NCI-H524 (cell line): ENCODE measurements around the gene TMEM179.
"Not testable (repeated sequence)": the region's sequence is repeated elsewhere in the genome, so short reads cannot be mapped to it uniquely, and the experiment has no call there.

Source experiments
- DNase-seq, 2 experiments: peaks; one replicate each; lab custom pipeline; 2025; lab: John Stamatoyannopoulos, UW

TMEM179 gene

DNA sequence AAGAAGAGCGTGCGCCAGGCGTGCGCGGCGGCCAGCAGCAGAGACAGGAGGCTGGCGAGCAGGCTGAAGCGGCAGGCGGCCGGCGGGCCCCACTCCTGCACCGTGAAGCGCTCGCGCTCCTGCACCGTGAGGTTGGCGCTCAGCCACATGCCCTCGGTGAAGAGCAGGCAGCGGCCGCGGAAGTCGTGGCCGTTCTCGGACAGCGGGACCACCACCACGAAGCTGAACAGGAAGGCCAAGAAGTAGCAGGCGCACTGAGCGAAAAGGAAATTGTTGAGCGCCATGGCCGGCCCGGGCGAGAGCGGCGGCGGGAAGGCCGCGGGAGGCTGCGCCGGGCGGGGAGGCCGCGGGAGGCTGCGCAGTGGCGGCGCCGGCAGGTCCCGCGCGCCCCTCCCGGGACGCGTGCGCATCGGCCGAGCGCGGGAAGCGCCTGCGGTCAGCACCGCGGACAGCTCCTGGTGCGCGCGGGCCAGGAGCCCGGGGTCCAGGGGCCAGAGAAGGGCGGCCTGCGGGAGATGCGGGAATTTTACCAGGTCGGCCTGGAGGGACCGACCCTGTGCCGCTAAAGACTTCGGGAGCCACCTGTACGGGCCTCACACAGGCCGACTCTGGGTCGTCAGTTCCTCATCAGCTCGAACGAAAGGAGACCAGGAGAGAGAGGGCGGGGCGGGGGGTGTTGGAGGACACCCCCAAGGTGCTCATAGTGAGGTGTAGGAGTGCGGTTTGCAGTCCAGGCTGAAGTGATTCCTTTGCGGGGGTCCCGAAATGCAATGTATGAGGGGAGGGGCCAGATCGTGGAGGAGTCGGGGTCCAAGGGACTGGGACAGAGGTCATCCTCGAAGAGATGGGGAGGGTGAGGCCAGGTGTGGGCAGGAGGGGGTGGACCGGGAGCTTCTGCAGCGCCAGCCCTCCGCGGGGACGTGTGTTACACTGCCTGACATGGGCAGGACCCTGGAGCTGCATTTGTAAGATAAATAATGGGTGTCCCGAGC is at the start of gene TMEM179:
Gene TMEM179, minus strand, starts transcription at position 315 of the 992 bp plus-strand sequence. Its CDS starts 31 bp downstream, at position 284.
- peak in 1 of 2 experiments; percentile 74 for DNase-seq

DNA sequence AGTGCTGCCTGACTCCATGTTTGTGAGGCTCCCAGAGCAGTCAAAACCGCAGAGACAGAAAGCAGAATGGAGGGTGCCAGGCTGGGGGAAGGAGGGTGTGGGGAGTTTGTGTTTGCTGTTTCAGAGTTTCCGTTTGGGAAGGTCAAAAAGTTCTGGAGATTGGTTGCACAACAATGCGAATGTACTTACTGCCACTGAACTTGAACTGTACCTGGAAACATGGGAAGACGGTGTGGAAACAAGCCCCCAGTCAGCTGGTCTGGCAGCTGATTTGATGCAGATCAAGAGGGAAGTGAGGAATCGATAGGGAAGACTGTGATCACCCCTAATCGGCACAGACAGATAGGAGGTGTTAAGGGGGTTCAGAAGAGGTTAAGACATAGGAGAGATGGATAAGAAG is 49.5 kb upstream of the TMEM179 start:
- DNase-seq = no peak

DNA sequence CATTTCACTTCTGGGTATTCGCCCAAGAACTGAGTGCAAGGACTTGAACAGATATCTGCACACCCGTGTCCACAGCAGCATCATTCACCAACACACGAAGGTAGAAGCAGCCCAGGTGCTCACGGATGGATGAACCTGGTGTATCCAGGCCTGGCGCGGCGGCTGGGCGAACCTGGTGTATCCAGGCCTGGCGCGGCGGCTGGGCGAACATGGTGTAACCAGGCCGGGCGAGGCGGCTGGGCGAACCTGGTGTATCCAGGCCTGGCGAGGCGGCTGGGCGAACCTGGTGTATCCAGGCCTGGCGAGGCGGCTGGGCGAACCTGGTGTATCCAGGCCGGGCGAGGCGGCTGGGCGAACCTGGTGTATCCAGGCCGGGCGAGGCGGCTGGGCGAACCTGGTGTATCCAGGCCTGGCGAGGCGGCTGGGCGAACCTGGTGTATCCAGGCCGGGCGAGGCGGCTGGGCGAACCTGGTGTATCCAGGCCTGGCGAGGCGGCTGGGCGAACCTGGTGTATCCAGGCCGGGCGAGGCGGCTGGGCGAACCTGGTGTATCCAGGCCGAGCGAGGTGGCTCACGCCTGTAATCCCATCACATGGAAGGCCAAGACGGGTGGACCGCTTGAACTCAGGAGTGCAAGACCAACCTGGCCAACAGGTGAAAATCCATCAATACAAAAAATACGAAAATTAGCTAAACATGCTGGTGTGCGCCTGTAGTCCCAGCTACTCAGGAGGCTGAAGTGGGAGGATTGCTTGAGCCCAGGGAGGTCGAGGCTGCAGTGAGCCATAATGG is 48.8 kb upstream of the TMEM179 start:
- not testable (repeated sequence) for DNase-seq

- DNase-seq = no peak
Measured at GRCh38 chr14:104652386-104652785, 47.8 kb upstream of the TMEM179 start.

- no peak for DNase-seq
Measured at GRCh38 chr14:104651876-104652260, 47.3 kb upstream of the TMEM179 start.

DNA sequence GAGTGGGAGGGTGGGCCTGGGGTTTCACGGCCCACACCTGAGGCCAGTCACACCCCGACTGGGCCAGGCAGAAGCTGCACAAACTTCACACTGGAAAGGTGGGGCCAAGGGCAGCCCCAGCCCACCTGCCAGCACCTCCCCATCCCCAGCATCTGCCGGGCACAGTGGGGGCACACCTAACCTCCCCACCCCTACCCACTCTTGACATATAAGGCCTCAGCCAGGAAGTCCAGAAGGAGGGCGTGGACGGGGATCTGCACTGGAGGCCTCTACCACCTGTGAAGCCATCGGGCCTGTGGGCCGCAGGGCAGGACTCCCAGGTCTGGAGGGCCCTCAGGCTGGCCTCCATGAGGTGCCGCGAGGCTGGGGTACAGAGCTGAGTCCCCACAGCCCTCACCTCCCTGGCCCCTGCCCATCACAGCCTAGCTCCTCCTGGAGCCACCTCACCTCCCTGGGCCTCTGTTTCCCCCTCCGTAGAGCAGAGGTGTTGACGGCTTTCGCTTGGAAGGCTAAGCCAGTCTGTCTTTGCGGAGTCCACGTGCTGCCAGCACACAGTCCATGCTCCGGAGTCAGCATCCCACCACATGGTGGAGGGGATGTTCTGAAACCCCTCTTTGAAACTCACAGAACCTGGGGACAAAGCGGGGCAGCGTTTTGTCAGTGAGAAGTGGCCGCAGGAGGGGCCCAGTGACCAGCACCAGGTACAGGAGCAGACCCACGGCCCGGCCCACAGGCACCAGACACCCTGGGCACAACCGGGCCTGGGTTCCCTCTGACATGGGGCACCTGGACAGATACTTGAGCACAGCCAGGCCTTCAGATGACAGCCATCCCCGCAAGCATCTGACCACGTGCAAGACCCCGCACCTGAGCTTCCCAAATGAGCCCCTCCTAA is 46.7 kb upstream of the TMEM179 start:
- no peak for DNase-seq

DNA sequence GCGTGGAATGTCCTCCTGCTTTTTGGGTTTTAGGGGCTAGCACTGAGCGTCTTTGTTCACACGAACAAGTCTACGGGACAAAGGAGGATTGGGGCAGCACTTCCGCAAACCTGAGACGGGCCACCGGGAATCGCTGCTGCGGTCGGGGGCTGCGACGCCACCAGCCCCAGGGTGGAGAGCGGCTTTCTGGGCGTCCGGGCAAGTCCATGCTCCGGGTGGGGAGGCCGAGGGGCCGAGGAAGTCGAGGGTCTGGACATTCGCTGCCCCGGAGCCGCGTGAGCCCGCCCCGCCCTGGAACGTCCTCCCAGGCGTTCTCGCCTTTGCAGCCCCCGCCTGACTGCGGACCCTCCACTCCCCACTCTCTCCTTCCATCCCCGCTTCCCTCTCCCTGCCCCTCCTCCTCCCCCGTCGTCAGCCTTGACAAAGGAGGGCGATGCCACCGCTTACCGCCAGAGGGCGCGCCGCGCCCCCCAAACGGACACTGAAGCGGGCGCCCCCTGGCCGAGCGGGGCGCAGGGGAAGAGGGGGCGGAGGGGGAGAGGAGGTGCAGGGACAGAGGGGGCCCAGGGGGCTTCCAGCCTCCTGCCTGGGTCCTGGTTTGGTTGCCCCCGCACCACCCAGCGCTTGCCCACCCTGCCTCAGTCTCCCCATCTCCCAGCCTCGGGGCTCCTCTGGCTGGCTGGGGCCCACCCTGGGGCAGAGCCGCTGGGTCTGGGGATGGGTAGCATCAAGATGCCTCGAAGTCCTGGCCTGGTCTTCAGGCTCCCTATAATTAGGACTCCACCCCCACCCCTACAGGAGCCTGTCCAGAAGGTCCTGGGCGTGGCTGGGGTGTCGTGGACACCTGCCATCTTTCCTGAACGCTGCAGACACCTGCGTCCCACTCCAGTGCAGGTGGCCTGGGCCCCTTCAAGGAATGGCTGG is 45.7 kb upstream of the TMEM179 start:
- peak; percentile 25 to 66 for DNase-seq

- no peak for DNase-seq
Measured at GRCh38 chr14:104647467-104648043, 43.0 kb upstream of the TMEM179 start.

DNA sequence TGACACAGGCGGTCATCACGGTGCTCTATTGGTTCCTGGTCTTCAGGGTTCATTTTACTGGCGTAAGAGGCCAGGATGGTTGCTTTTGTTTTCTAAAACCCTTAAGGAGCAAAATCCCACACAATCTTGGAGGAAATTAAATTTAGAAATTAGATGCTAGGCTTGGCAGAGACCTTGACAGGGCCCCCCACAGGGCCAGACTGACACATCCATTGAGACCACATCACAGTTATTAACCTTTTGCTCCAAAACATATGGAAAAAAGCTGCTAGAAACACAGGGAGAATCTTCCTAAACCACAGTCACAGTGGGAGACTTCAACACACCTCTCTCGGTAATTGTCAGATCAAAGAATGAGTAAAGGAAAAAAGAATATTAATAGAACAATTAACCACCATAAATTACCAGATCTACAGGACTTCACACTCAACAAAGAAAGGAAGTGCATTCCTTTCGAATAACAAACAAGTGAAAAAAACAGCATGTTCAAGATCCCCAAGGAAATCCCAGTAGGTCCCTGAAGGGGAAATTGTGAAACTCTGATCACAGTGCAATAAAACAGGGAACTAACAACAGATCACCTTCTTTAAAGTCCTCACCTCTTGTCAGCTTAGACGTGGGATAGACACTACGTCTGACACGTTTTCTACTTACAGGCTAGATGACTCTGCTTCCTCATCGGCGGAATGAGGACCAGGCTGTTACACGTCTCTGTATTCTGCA is 40.2 kb upstream of the TMEM179 start:
- no peak for DNase-seq

DNA sequence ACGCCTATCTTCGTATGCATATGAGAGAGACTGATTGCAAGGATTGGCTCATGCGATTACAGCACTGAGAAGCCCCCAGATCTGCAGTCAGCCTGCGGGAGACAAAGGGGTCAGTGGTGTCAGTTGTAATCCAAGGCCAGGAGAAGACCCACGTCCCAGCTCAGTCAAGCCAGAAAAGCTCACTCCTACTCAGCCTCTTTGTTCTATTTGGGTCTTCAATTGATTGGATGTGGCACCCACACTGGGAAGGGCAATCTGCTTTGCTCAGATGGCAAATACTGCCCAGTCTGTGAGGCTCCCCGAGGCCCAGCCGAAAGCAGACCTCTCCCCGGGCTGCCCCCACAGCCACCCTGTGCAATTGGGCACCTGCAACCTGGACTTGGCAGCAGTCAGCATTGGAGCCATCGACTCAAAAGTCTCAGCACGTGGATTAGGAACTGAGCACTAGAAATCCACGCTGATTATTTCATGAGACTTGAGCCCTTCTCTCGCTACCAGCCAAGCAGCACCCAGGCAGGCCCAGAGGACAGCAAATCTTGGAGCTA is 39.6 kb upstream of the TMEM179 start:
- no peak for DNase-seq

GRCh38 chr14:104643306-104643705 is 38.7 kb upstream of the TMEM179 start:
- DNase-seq = no peak

- DNase-seq = no peak
Measured at GRCh38 chr14:104642540-104642868, 37.9 kb upstream of the TMEM179 start.

DNA sequence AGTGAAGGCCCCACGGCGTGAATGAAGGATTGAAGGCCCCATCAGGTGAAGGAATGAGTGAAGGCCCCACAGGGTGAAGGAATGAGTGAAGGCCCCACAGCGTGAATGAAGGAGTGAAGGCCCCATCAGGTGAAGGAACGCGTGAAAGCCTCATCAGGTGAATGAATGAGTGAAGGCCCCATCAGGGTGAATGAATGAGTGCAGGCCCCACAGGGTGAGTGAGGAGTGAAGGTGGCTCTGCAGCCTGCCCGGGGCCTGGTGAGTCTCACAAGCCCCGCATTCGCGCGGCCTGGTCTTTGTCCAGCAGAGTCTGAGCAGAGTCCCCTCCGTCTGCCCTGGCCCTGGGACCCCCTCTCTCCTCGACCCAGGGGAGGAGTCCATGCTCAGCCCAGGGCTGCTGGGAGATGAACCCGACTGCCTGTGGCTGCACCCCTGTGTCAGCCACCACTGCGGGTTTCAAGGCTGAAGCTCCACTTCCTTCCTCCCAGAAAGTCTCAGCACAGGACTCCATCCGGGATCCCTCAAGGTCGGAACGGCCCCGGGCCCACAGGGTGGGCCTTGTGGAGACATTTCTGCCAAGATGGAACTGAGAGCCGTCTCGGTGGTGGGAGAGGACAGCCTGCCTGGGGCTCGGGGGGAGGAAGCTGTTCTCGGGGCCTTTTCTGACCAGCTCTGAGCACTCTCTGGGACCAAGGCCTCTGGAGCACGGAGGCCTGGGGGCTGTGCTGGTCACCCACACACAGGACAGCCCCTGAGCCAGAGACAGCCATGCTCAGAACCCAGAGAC is 37.4 kb upstream of the TMEM179 start:
- no peak for DNase-seq

DNA sequence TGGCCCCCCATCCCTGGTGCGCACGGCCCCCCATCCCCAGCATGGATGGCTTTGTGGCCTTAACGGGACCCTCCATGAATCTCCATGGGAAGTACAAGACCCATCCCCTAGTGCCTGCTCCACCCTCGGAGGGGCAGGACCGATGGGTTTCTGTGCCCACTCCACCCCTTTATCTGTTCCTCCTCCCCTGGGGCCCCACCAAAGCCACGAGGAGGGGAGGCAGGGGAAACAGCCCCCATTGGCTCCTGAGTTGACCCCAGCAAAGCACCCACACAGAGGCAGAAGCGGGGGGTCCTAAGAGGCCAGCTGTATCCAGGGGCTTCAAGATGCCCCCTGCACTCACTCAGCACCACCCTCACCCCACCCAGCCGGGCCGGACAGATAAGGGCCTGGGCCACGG is 36.1 kb upstream of the TMEM179 start:
- DNase-seq = no peak

GRCh38 chr14:104639885-104640548 is 35.4 kb upstream of the TMEM179 start:
- peak; percentile 57 to 82 for DNase-seq

DNA sequence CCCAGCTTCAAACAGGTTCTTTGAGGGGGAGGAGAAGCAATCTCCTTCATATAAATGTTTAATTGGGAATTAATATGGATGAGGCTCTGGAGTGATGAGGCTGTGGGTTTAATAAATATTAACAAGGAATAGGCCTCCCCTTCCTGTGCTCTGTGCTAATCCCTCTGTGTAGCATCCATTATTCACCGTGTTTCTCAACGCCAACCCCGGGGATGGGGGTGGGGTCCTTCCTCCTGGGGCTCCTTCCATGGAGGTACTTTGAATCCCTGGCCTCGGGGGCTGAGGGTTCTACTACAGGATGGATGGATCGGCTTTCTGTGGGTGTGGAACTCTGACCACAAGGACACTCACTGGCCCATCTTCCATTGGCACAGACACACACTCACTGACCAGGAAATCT is 34.9 kb upstream of the TMEM179 start:
- no peak for DNase-seq

DNA sequence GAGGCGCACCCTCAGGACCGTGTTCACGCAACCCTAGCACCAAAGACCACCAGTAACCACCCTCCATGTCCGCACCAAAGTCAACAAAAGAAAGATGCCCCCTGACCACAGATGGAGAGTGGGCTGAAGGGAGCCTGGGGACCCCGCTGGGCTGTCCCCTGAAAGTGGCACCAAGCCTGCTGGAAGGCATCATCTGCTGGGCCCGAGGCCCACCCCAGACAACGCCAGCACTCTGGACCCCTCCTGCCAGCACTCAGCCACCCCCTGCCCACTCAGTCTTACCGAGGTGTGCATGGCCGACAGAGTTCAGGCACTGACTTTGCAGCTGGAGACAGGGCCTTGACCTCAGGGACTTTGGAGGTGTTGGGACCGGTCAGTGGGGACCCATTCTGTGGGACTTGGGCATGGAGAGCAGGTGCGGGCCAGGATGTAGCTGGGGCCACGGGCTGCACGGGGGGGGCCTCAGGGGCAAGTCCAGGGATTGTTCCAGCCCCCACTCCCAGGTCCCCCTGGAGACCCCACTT is 34.4 kb upstream of the TMEM179 start:
- no peak for DNase-seq

DNA sequence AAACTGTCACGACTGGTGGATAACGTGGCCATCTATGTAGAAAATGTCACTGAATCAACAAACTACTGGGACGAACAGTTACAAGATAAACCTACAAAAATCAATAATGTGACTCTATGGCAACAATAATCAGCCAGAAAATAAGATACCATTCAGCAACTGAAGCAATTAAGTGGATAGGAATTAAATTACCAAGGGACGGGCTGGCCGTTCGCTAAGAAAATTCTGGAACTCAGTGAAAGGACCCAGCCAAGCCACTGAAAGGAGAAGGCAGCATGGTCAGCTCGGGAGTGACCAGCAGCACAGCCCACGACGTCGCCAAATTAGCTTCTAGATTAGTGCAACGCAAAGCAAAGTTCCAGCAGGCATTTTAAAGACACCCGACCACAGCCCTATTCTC is 33.6 kb upstream of the TMEM179 start:
- no peak for DNase-seq
